Smooth muscle cell (in vitro differentiated cells): ENCODE data around the gene SH3RF1. TPM values are rescaled to one million over a fixed set of nuclear protein-coding genes. Genes with fewer than 3 reads are reported as not detected.

Experiments
- DNase-seq: peaks from one replicate; lab custom pipeline; 2025; ENCODE audit not compliant: unreplicated experiment; lab: John Stamatoyannopoulos, UW
- H2AFZ ChIP-seq: fragments of 200-600 bp; sonication (generic); 2 replicates; pipeline ENCODE4 v1.6.0; 2016; ENCODE audit warnings: antibody characterized with exemption, low read depth, mild to moderate bottlenecking
- H3F3A ChIP-seq: fragments of 200-600 bp; sonication (generic); 2 replicates; pipeline ENCODE4 v1.6.0; 2017; ENCODE audit warnings: antibody characterized with exemption, low read depth
- H3K27ac ChIP-seq: fragments of 200-600 bp; sonication (generic); 2 replicates; pipeline ENCODE4 v1.5.1; 2016; ENCODE audit warnings: low read depth, mild to moderate bottlenecking
- H3K27me3 ChIP-seq: fragments of 200-600 bp; sonication (generic); 2 replicates; pipeline ENCODE4 v1.6.1; 2016; ENCODE audit warnings: low read depth, mild to moderate bottlenecking
- H3K36me3 ChIP-seq: fragments of 200-600 bp; sonication (generic); 2 replicates; pipeline ENCODE4 v1.5.1; 2016; ENCODE audit warnings: low read depth
- H3K4me1 ChIP-seq: fragments of 200-600 bp; sonication (generic); 2 replicates; pipeline ENCODE4 v1.5.1; 2016; ENCODE audit warnings: low read depth
- H3K4me2 ChIP-seq: fragments of 200-600 bp; sonication (generic); 2 replicates; pipeline ENCODE4 v1.6.0; 2016; ENCODE audit warnings: mild to moderate bottlenecking
- H3K4me3 ChIP-seq: fragments of 200-600 bp; sonication (generic); 2 replicates; pipeline ENCODE4 v1.5.1; 2016; ENCODE audit warnings: mild to moderate bottlenecking
- H3K79me2 ChIP-seq: fragments of 200-600 bp; sonication (generic); 2 replicates; pipeline ENCODE4 v1.6.0; 2016; ENCODE audit warnings: low read depth, mild to moderate bottlenecking
- H3K9ac ChIP-seq: fragments of 200-600 bp; sonication (generic); 2 replicates; pipeline ENCODE4 v1.6.0; 2016; ENCODE audit warnings: low read depth
- H3K9me3 ChIP-seq: fragments of 200-600 bp; sonication (generic); replicated peaks from 2 replicates; pipeline ENCODE4 v1.5.1; 2016; ENCODE audit warnings: low read depth
- H4K20me1 ChIP-seq: fragments of 200-600 bp; sonication (generic); 2 replicates; pipeline ENCODE4 v1.6.0; 2016; ENCODE audit warnings: low read depth
- CTCF ChIP-seq: fragments of 200-600 bp; sonication (generic); IDR thresholded peaks from 2 replicates; pipeline ENCODE4 v1.5.1; 2017; ENCODE audit warnings: borderline replicate concordance, mild to moderate bottlenecking, antibody characterized with exemption; ENCODE audit not compliant: insufficient read depth, poor library complexity, severe bottlenecking
- WGBS: methylation state at CpG from one replicate; pipeline ENCODE4 v1.1.7; 2016; ENCODE audit warnings: low lambda C conversion rate; 5-methylcytosine and 5-hydroxymethylcytosine counted together
- polyA plus RNA-seq: library from polyadenylated mRNA; unstranded; fragments of >200 nt; fragmentation: Nextera tagmentation; extraction: Ambion mirVana; gene quantifications from 2 replicates; pipeline ENCODE4 v1.2.1, GENCODE V29; 2016
- total RNA-seq: library from RNA; depleted of rRNA; stranded (reverse); fragments of >200 nt; gene quantifications from 2 replicates; pipeline ENCODE4 v1.2.3, GENCODE V29; 2014

The SH3RF1 gene
- total and polyA plus RNA-seq, 2 experiments from 2014 or later, result 9.4 to 10.2 TPM

GRCh38 chr4:169148885-169149284 lies 121.9 kb downstream of the SH3RF1 start:
- Histone ChIP-seq H3K9ac (no peak overlapping the region), H4K20me1 (no peaks in the 10 kb centered on the region), H3F3A (no peaks in the 10 kb centered on the region), H3K4me1 (no peaks in the 10 kb centered on the region), H3K27me3 (no peaks in the 10 kb centered on the region), H3K36me3 (no peaks in the 10 kb centered on the region), H3K4me2 (no peak overlapping the region), H3K79me2 (peaks cover 6% of the 10 kb centered on the region), H2AFZ (no peak overlapping the region), H3K4me3 (no peak overlapping the region), H3K27ac (no peak overlapping the region), H3K9me3 (no peaks in the 10 kb centered on the region)
- 95% methylated on average over 4 of the region's 4 CpGs for WGBS
- no peak for DNase-seq
- no peak for TF ChIP-seq CTCF

- H3F3A ChIP-seq, result no peaks in the 10 kb centered on the region
- DNase-seq, result no peak
- no peaks in the 10 kb centered on the region for H3K36me3 ChIP-seq
- no peak overlapping the region for H3K4me2 ChIP-seq
- no peak overlapping the region for H3K4me3 ChIP-seq
- H3K9me3 ChIP-seq, result no peaks in the 10 kb centered on the region
- H3K9ac ChIP-seq, result no peak overlapping the region
- H3K4me1 ChIP-seq, result peaks cover 8% of the 10 kb centered on the region
- TF ChIP-seq CTCF, result no peak
- H2AFZ ChIP-seq, result no peak overlapping the region
- no peak overlapping the region for H3K27ac ChIP-seq
- no peaks in the 10 kb centered on the region for H3K27me3 ChIP-seq
- 50% methylated on average over 3 of the region's 3 CpGs for WGBS
- H4K20me1 ChIP-seq, result no peaks in the 10 kb centered on the region
- peaks cover 6% of the 10 kb centered on the region for H3K79me2 ChIP-seq
These were observed 123.6 kb downstream of the SH3RF1 start for GRCh38 chr4:169147191-169147590.

GRCh38 chr4:169144061-169144600 lies 126.6 kb downstream of the SH3RF1 start:
- Histone ChIP-seq H3K4me1 (peaks cover 8% of the 10 kb centered on the region), H3K27me3 (no peaks in the 10 kb centered on the region), H3K79me2 (peaks cover 6% of the 10 kb centered on the region), H3K36me3 (no peaks in the 10 kb centered on the region), H3F3A (no peaks in the 10 kb centered on the region), H3K27ac (no peak overlapping the region), H3K4me3 (no peak overlapping the region), H2AFZ (no peak overlapping the region), H3K9me3 (no peaks in the 10 kb centered on the region), H3K9ac (no peak overlapping the region), H4K20me1 (no peaks in the 10 kb centered on the region), H3K4me2 (no peak overlapping the region)
- no peak for TF ChIP-seq CTCF
- no peak for DNase-seq

- Histone ChIP-seq H3K27ac (no peak overlapping the region), H4K20me1 (no peaks in the 10 kb centered on the region), H3K27me3 (no peaks in the 10 kb centered on the region), H3F3A (no peaks in the 10 kb centered on the region), H3K9me3 (no peaks in the 10 kb centered on the region), H2AFZ (no peak overlapping the region), H3K4me3 (no peak overlapping the region), H3K4me1 (peaks cover 8% of the 10 kb centered on the region), H3K79me2 (peaks cover 6% of the 10 kb centered on the region), H3K9ac (no peak overlapping the region), H3K36me3 (no peaks in the 10 kb centered on the region), H3K4me2 (no peak overlapping the region)
- WGBS, result 92% methylated on average over 9 of the region's 9 CpGs
- DNase-seq, result no peak
- no peak for TF ChIP-seq CTCF
These were observed 127.4 kb downstream of the SH3RF1 start for GRCh38 chr4:169143335-169143734.
